Prostate gland (tissue), 2 donors: Measurements from ENCODE around the gene PAQR5.

Experiments
- CTCF ChIP-seq, 4 experiments: fragments of 200-600 bp in 2 of 4; fragments of 450-650 bp in 2 of 4; sonication (generic) in 2 of 4; IDR thresholded peaks; 1 replicate in 3 of 4; 2 replicates in 1 of 4; pipeline ENCODE4 v1.5.1; 2016 to 2019; ENCODE audit warnings: antibody characterized with exemption in 4 of 4, mild to moderate bottlenecking in 2 of 4, moderate library complexity in 2 of 4
- POLR2AphosphoS5 ChIP-seq: sonication (generic); formaldehyde crosslinking; IDR thresholded peaks from one replicate; pipeline ENCODE4 v1.6.1; 2017; ENCODE audit warnings: antibody characterized with exemption

GRCh38 chr15:69275933-69276560, 22.7 kb upstream of the PAQR5 start:
- TF ChIP-seq CTCF (IDR thresholded peaks at IDR 0.05) (no peak), POLR2AphosphoS5 (no peak)
